Keratinocyte (primary cell): ENCODE results near the gene NFATC2. TPM values are rescaled to one million over a fixed set of nuclear protein-coding genes. Genes with fewer than 3 reads are reported as not detected.

Experiments used
- DNase-seq: peaks from one replicate; pipeline ENCODE4 v3.0.0-alpha.2; 2011; ENCODE audit warnings: low read depth, missing footprints, low spot score
- FAIRE-seq: peaks from 2 replicates; lab custom pipeline; 2011; peaks lifted over from hg19 to GRCh38; lab: Jason Lieb, UNC
- H2AFZ ChIP-seq: 2 replicates; pipeline ENCODE4 v1.6.0; 2012; ENCODE audit warnings: low read length, control low read depth, inconsistent platforms; ENCODE audit not compliant: control insufficient read depth
- H3K27ac ChIP-seq: 2 replicates; pipeline ENCODE4 v1.5.1; 2011; ENCODE audit warnings: low read length; ENCODE audit not compliant: control insufficient read depth, insufficient read depth
- H3K27me3 ChIP-seq: 3 replicates; pipeline ENCODE4 v1.6.0; 2011; ENCODE audit warnings: low read length; ENCODE audit not compliant: control insufficient read depth, insufficient read depth; ENCODE audit errors: extremely low read depth
- H3K36me3 ChIP-seq, 2 experiments: 2 replicates in 1 of 2; 3 replicates in 1 of 2; pipeline ENCODE4 v1.5.1; 2011; ENCODE audit warnings: low read length in 2 of 2, mild to moderate bottlenecking in 1 of 2; ENCODE audit not compliant: control insufficient read depth in 2 of 2, insufficient read depth in 2 of 2; ENCODE audit errors: extremely low read depth in 1 of 2
- H3K4me1 ChIP-seq: 3 replicates; pipeline ENCODE4 v1.5.1; 2011; ENCODE audit warnings: low read length; ENCODE audit not compliant: control insufficient read depth, insufficient read depth; ENCODE audit errors: extremely low read depth
- H3K4me2 ChIP-seq: 3 replicates; pipeline ENCODE4 v1.6.0; 2011; ENCODE audit warnings: low read depth, low read length; ENCODE audit not compliant: control insufficient read depth, insufficient read depth; ENCODE audit errors: extremely low read depth
- H3K4me3 ChIP-seq, 3 experiments: fragments of 200-600 bp in 1 of 3; sonication (generic) in 1 of 3; 2 replicates in 2 of 3; 3 replicates in 1 of 3; pipeline ENCODE4 v1.5.1; 2011 to 2016; ENCODE audit warnings: low read length in 3 of 3, mild to moderate bottlenecking in 3 of 3, control low read depth in 2 of 3, inconsistent platforms in 1 of 3, low read depth in 1 of 3, mixed read lengths in 1 of 3, mixed run types in 1 of 3, moderate library complexity in 1 of 3; ENCODE audit not compliant: control insufficient read depth in 2 of 3, insufficient read depth in 2 of 3; ENCODE audit errors: extremely low read depth in 1 of 3
- H3K79me2 ChIP-seq: 2 replicates; pipeline ENCODE4 v1.6.0; 2012; ENCODE audit warnings: low read length; ENCODE audit not compliant: control insufficient read depth, insufficient read depth
- H3K9ac ChIP-seq: 3 replicates; pipeline ENCODE4 v1.6.0; 2011; ENCODE audit warnings: low read length; ENCODE audit not compliant: control insufficient read depth, insufficient read depth; ENCODE audit errors: extremely low read depth
- H3K9me1 ChIP-seq: 3 replicates; pipeline ENCODE4 v1.6.0; 2011; ENCODE audit warnings: low read length; ENCODE audit not compliant: control insufficient read depth, insufficient read depth; ENCODE audit errors: extremely low read depth
- H3K9me3 ChIP-seq: 2 replicates; pipeline ENCODE4 v1.5.1; 2012; ENCODE audit warnings: low read depth, low read length; ENCODE audit not compliant: control insufficient read depth
- H4K20me1 ChIP-seq: 3 replicates; pipeline ENCODE4 v1.6.0; 2011; ENCODE audit warnings: low read length; ENCODE audit not compliant: control insufficient read depth, insufficient read depth; ENCODE audit errors: extremely low read depth
- CTCF ChIP-seq, 3 experiments: IDR thresholded peaks in 1 of 3; conservative IDR thresholded peaks in 1 of 3; optimal IDR thresholded peaks in 1 of 3; 2 replicates in 2 of 3; 3 replicates in 1 of 3; pipeline versions ENCODE3 to v1.5.1; 2011; ENCODE audit warnings: low read length in 3 of 3, mild to moderate bottlenecking in 3 of 3, moderate library complexity in 2 of 3, control low read depth in 1 of 3, inconsistent platforms in 1 of 3; ENCODE audit not compliant: insufficient read depth in 2 of 3; ENCODE audit errors: extremely low read depth in 1 of 3
- EZH2 ChIP-seq: IDR thresholded peaks from one replicate; pipeline ENCODE4 v1.6.1; 2012; ENCODE audit warnings: inconsistent platforms, mild to moderate bottlenecking, low read length, moderate library complexity
- dilution Hi-C: fragments of 300-500 bp; cut with MboI; formaldehyde crosslinking; loops from one replicate; pipeline ENCODE4 v1.7.0; 2020; ENCODE audit warnings: low sequenced_read_pairs; ENCODE audit not compliant: extremely low pct_ligation_motif_present
- polyA plus RNA-seq, 5 experiments: library from polyadenylated mRNA; depleted of rRNA in 3 of 5; stranded (reverse) in 3 of 5; stranded (forward) in 1 of 5; unstranded in 1 of 5; fragments of >200 nt; gene quantifications; 1 replicate in 1 of 5; 2 replicates in 3 of 5; 3 replicates in 1 of 5; pipeline versions ENCODE4 v1.2.1 to v1.2.3, GENCODE V29; 2011 to 2012; ENCODE audit warnings: missing spikeins in 2 of 5, low read depth in 1 of 5, low replicate concordance in 1 of 5

NFATC2 gene
- polyA plus RNA-seq, 1 donor (not counting 4 experiments of a cell fraction or from before 2014, with no cell fraction given) = 0.05 TPM

- Histone ChIP-seq H3K9ac (no peak overlapping the region), H3K4me1 (peaks cover 7% of the 10 kb centered on the region), H3K27ac (no peak overlapping the region), H3K27me3 (peaks cover 29% of the 10 kb centered on the region), H3K4me2 (no peak overlapping the region), H3K36me3 (no peaks in the 10 kb centered on the region), H4K20me1 (no peaks in the 10 kb centered on the region), H3K4me3 (no peak overlapping the region), H3K79me2 (no peaks in the 10 kb centered on the region), H3K9me3 (no peaks in the 10 kb centered on the region), H3K9me1 (no peaks in the 10 kb centered on the region), H2AFZ (no peak overlapping the region)
- dilution Hi-C loops = no loop called here
- no peak for DNase-seq
- FAIRE-seq = no peak
- TF ChIP-seq CTCF (optimal IDR thresholded peaks at IDR 0.05 in 1 of 3, IDR thresholded peaks at IDR 0.05 in 1 of 3, conservative IDR thresholded peaks at IDR 0.05 in 1 of 3; ENCODE audit: extremely low read depth in 1 of 3, insufficient read depth in 2 of 3, low read length in 3 of 3) = no peak
- TF ChIP-seq EZH2 = no peak
These were observed 110.2 kb downstream of the NFATC2 start for GRCh38 chr20:51432251-51432784.

- no peak overlapping the region for H3K9ac ChIP-seq
- peaks cover 7% of the 10 kb centered on the region for H3K4me1 ChIP-seq
- H3K4me3 ChIP-seq = no peak overlapping the region
- H3K9me1 ChIP-seq = no peaks in the 10 kb centered on the region
- dilution Hi-C loops = no loop called here
- no peaks in the 10 kb centered on the region for H3K36me3 ChIP-seq
- FAIRE-seq = no peak
- no peak overlapping the region for H2AFZ ChIP-seq
- peaks cover 39% of the 10 kb centered on the region for H3K27me3 ChIP-seq
- no peaks in the 10 kb centered on the region for H3K9me3 ChIP-seq
- no peaks in the 10 kb centered on the region for H3K79me2 ChIP-seq
- H3K27ac ChIP-seq = no peak overlapping the region
- TF ChIP-seq CTCF (optimal IDR thresholded peaks at IDR 0.05 in 1 of 3, IDR thresholded peaks at IDR 0.05 in 1 of 3, conservative IDR thresholded peaks at IDR 0.05 in 1 of 3; ENCODE audit: extremely low read depth in 1 of 3, insufficient read depth in 2 of 3, low read length in 3 of 3) (no peak), EZH2 (no peak)
- no peak for DNase-seq
- H4K20me1 ChIP-seq = no peaks in the 10 kb centered on the region
- no peak overlapping the region for H3K4me2 ChIP-seq
These were observed 111.2 kb downstream of the NFATC2 start for GRCh38 chr20:51431321-51431720.
